Activated CD4-positive, alpha-beta T cell treated with anti-CD3 and anti-CD28 coated beads, Interleukin-2, amount 10 ng/mL, durations not matched to agents 7 days and 5 days (primary cell): ENCODE results near the gene ZDHHC3. TPM values are rescaled to one million over a fixed set of nuclear protein-coding genes. Genes with fewer than 3 reads are reported as not detected.

Source experiments
- total RNA-seq, 2 experiments: library from RNA; stranded (reverse); gene quantifications; one replicate each; pipeline ENCODE4 v1.2.3, GENCODE V29; 2021

ZDHHC3 gene
- total RNA-seq, 2 experiments from 2014 or later = 47.5 to 50.7 TPM

Other genes with a start within 250 kb of the ZDHHC3 start
- gene ZNF501, start 246.5 kb downstream of the ZDHHC3 start, total RNA-seq = 1 to 10 TPM; 1.5 to 3.6 TPM
- 10 to 100 TPM; 35.0 to 56.6 TPM for gene KIAA1143, start 214.6 kb downstream of the ZDHHC3 start, total RNA-seq
- 10 to 100 TPM; 58.8 to 73.5 TPM for gene KIF15, start 214.4 kb downstream of the ZDHHC3 start, total RNA-seq
- 10 to 100 TPM; 10.7 to 13.0 TPM for gene TMEM42, start 114.3 kb downstream of the ZDHHC3 start, total RNA-seq
- gene TGM4, start 101.6 kb downstream of the ZDHHC3 start, total RNA-seq = not detected
- gene EXOSC7, start 70 bp upstream of the ZDHHC3 start, total RNA-seq = 10 to 100 TPM; 35.8 to 40.2 TPM
- gene CLEC3B, start 50.1 kb upstream of the ZDHHC3 start, total RNA-seq = under 1 TPM; 0.30 to 0.37 TPM
- gene CDCP1, start 170.2 kb upstream of the ZDHHC3 start, total RNA-seq = 10 to 100 TPM; 21.7 to 22.2 TPM